A549 (cell line): ENCODE data around the gene ORC1.

Experiments used
- BHLHE40 ChIP-seq: IDR thresholded peaks from 2 replicates; pipeline ENCODE4 v1.6.1; 2012; ENCODE audit warnings: low read depth, low read length, inconsistent platforms
- CEBPB ChIP-seq, 2 experiments: fragments of >200 bp in 1 of 2; sonication (Bioruptor Twin) in 1 of 2; formaldehyde crosslinking in 1 of 2; IDR thresholded peaks; 2 replicates each; pipeline ENCODE4 v1.6.1; 2012 to 2016
- CTCF ChIP-seq: fragments of >200 bp; sonication (Bioruptor Twin); formaldehyde crosslinking; IDR thresholded peaks from 3 replicates; pipeline ENCODE4 v1.5.1; 2016
- EP300 ChIP-seq, 2 experiments: fragments of >200 bp; sonication (Bioruptor Twin); formaldehyde crosslinking; IDR thresholded peaks; 2 replicates in 1 of 2; 3 replicates in 1 of 2; pipeline ENCODE4 v1.6.1; 2016 to 2017

GRCh38 chr1:52367272-52367671, 37.0 kb downstream of the ORC1 start:
- TF ChIP-seq CTCF (no peak), BHLHE40 (no peak), EP300 (IDR thresholded peaks at IDR 0.05) (no peak), CEBPB (IDR thresholded peaks at IDR 0.05) (no peak)
